IMR-90 (cell line): ENCODE data around the gene MPV17. TPM values are rescaled to one million over a fixed set of nuclear protein-coding genes. Genes with fewer than 3 reads are reported as not detected.

Experiments
- ATAC-seq: fragments of 200-7000 bp; cut with Tn5 transposase; 2 replicates; pipeline ENCODE4 v1.9.1; 2020; ENCODE audit warnings: low read depth, mild to moderate bottlenecking, moderate library complexity
- BruUV-seq: library from RNA; stranded (reverse); fragments of 400-500 nt; replicated peaks from 2 replicates; lab custom pipeline; 2021; lab: Mats Ljungman, UMichigan
- CTCF ChIA-PET: fragments of 300-600 bp; formaldehyde crosslinking; extraction: SDS; loops from one replicate; lab custom pipeline; 2021; ENCODE audit warnings: antibody characterized with exemption; lab: Yijun Ruan, JAX
- POLR2A ChIA-PET: fragments of 300-600 bp; sonication (Branson Sonifier 250); formaldehyde crosslinking; loops from one replicate; lab custom pipeline; 2022; ENCODE audit warnings: antibody characterized with exemption; ENCODE audit not compliant: unreplicated experiment; lab: Charles Lee
- DNase-seq: peaks from one replicate; pipeline ENCODE4 v3.0.0; 2013
- H2AFZ ChIP-seq: replicated peaks from 2 replicates; pipeline ENCODE3; 2013; ENCODE audit warnings: low read length, mild to moderate bottlenecking; ENCODE audit not compliant: poor library complexity
- H2AK5ac ChIP-seq: 2 replicates; pipeline ENCODE4 v1.6.1; 2013; ENCODE audit warnings: low read depth, low read length, inconsistent platforms
- H2AK9ac ChIP-seq: replicated peaks from 2 replicates; pipeline ENCODE3; 2013; ENCODE audit warnings: mild to moderate bottlenecking, low read depth, low read length, moderate library complexity; ENCODE audit not compliant: poor library complexity
- H2BK120ac ChIP-seq: 2 replicates; pipeline ENCODE4 v1.6.1; 2013; ENCODE audit warnings: low read depth, low read length, inconsistent platforms
- H2BK15ac ChIP-seq: 3 replicates; pipeline ENCODE4 v1.6.1; 2013; ENCODE audit warnings: low read depth, low read length, inconsistent platforms
- H2BK20ac ChIP-seq: 2 replicates; pipeline ENCODE4 v1.6.1; 2013; ENCODE audit warnings: low read depth, mild to moderate bottlenecking, inconsistent platforms, low read length, moderate library complexity
- H2BK5ac ChIP-seq: 2 replicates; pipeline ENCODE4 v1.6.1; 2013; ENCODE audit warnings: mild to moderate bottlenecking, low read depth, low read length, inconsistent platforms; ENCODE audit not compliant: poor library complexity, severe bottlenecking
- H3K14ac ChIP-seq: replicated peaks from 2 replicates; pipeline ENCODE4 v1.6.1; 2013; ENCODE audit warnings: low read depth, low read length, inconsistent platforms
- H3K18ac ChIP-seq: 2 replicates; pipeline ENCODE4 v1.6.1; 2013; ENCODE audit warnings: low read depth, low read length, control low read depth
- H3K23ac ChIP-seq: 2 replicates; pipeline ENCODE4 v1.6.1; 2013; ENCODE audit warnings: low read depth, low read length, inconsistent platforms
- H3K27ac ChIP-seq: 2 replicates; pipeline ENCODE4 v1.5.1; 2013; ENCODE audit warnings: mild to moderate bottlenecking, control low read depth, low read length; ENCODE audit not compliant: insufficient read depth
- H3K27me3 ChIP-seq: 2 replicates; pipeline ENCODE4 v1.6.1; 2013; ENCODE audit warnings: low read length; ENCODE audit not compliant: control insufficient read depth, insufficient read depth
- H3K36me3 ChIP-seq: 2 replicates; pipeline ENCODE4 v1.6.1; 2013; ENCODE audit warnings: low read length, mixed read lengths; ENCODE audit not compliant: control insufficient read depth, insufficient read depth
- H3K4ac ChIP-seq: 2 replicates; pipeline ENCODE4 v1.6.1; 2013; ENCODE audit warnings: low read depth, low read length, inconsistent platforms
- H3K4me1 ChIP-seq: 2 replicates; pipeline ENCODE4 v1.6.1; 2013; ENCODE audit warnings: low read length, mixed read lengths; ENCODE audit not compliant: control insufficient read depth, insufficient read depth
- H3K4me2 ChIP-seq: 2 replicates; pipeline ENCODE4 v1.6.1; 2013; ENCODE audit warnings: low read depth, mild to moderate bottlenecking, control low read depth, low read length, moderate library complexity
- H3K4me3 ChIP-seq: 2 replicates; pipeline ENCODE4 v1.5.1; 2013; ENCODE audit warnings: low read depth, mild to moderate bottlenecking, control low read depth, low read length, moderate library complexity; ENCODE audit not compliant: insufficient read depth
- H3K56ac ChIP-seq: 2 replicates; pipeline ENCODE4 v1.6.1; 2013; ENCODE audit warnings: low read length, inconsistent platforms; ENCODE audit not compliant: insufficient read depth; ENCODE audit errors: extremely low read depth
- H3K79me1 ChIP-seq, 2 experiments: 2 replicates each; pipeline ENCODE4 v1.6.1; 2013; ENCODE audit warnings: low read length in 2 of 2, inconsistent platforms in 1 of 2, low read depth in 1 of 2
- H3K9ac ChIP-seq: 2 replicates; pipeline ENCODE4 v1.6.1; 2013; ENCODE audit warnings: low read depth, low read length, control low read depth
- H3K9me1 ChIP-seq: 2 replicates; pipeline ENCODE4 v1.6.1; 2013; ENCODE audit warnings: low read length, inconsistent platforms; ENCODE audit not compliant: insufficient read depth
- H3K9me3 ChIP-seq: 2 replicates; pipeline ENCODE4 v1.6.1; 2013; ENCODE audit warnings: low read length; ENCODE audit not compliant: control insufficient read depth, insufficient read depth
- H4K20me1 ChIP-seq: 2 replicates; pipeline ENCODE4 v1.6.1; 2013; ENCODE audit warnings: low read length, inconsistent platforms; ENCODE audit not compliant: insufficient read depth
- H4K5ac ChIP-seq: 2 replicates; pipeline ENCODE4 v1.6.1; 2013; ENCODE audit warnings: mild to moderate bottlenecking, low read depth, low read length, control low read depth
- H4K8ac ChIP-seq, 2 experiments: 2 replicates each; pipeline ENCODE4 v1.6.1; 2013; ENCODE audit warnings: low read depth in 2 of 2, low read length in 2 of 2, control low read depth in 1 of 2, inconsistent platforms in 1 of 2
- H4K91ac ChIP-seq: 2 replicates; pipeline ENCODE4 v1.6.1; 2013; ENCODE audit warnings: low read depth, low read length, inconsistent platforms; ENCODE audit not compliant: insufficient read depth
- BHLHE40 ChIP-seq: fragments of 150-350 bp; IDR thresholded peaks from 2 replicates; pipeline ENCODE4 v1.6.1; 2016; ENCODE audit warnings: mild to moderate bottlenecking, low read depth, low read length
- CEBPB ChIP-seq: IDR thresholded peaks from 2 replicates; pipeline ENCODE4 v1.6.1; 2012; ENCODE audit warnings: low read depth, low read length, improper control_type of control experiment
- CHD1 ChIP-seq: IDR thresholded peaks from 2 replicates; pipeline ENCODE4 v1.6.1; 2012; ENCODE audit warnings: low read depth, low read length, improper control_type of control experiment
- MXI1 ChIP-seq: IDR thresholded peaks from 2 replicates; pipeline ENCODE4 v1.6.1; 2012; ENCODE audit warnings: low read depth, mild to moderate bottlenecking, low read length, moderate library complexity, borderline replicate concordance
- SMC3 ChIP-seq: fragments of 150-350 bp; IDR thresholded peaks from 2 replicates; pipeline ENCODE4 v1.6.1; 2016; ENCODE audit warnings: low read depth, mild to moderate bottlenecking, antibody characterized with exemption, low read length, moderate library complexity
- WGBS, 2 experiments: methylation state at CpG; one replicate each; pipeline versions ENCODE4 v1.1.5 to v1.1.7; 2013; ENCODE audit warnings: missing lambda C conversion rate in 2 of 2; ENCODE audit not compliant: insufficient read length in 1 of 2; ENCODE audit errors: extremely low coverage in 2 of 2; 5-methylcytosine and 5-hydroxymethylcytosine counted together
- dilution Hi-C: fragments of 300-500 bp; cut with HindIII; formaldehyde crosslinking; loops from one replicate; pipeline ENCODE4 v1.14.3; 2018; ENCODE audit warnings: low sequenced_read_pairs; ENCODE audit not compliant: unreplicated experiment
- in situ Hi-C: fragments of 300-500 bp; cut with MboI; formaldehyde crosslinking; loops from 3 replicates; pipeline ENCODE4 v1.14.3; 2019; ENCODE audit warnings: low sequenced_read_pairs, inconsistent platforms, mixed read lengths
- intact Hi-C: fragments of 100-400 bp; cut with micrococcal nuclease; formaldehyde crosslinking; loops from 2 replicates; pipeline ENCODE4 v1.10.0; 2022
- polyA plus RNA-seq, 3 experiments: library from polyadenylated mRNA; depleted of rRNA; stranded (reverse); fragments of >200 nt; gene quantifications; 2 replicates each; pipeline ENCODE4 v1.2.3, GENCODE V29; 2012; ENCODE audit warnings: low replicate concordance in 1 of 3
- total RNA-seq: library from RNA; depleted of rRNA; stranded (reverse); fragments of >200 nt; gene quantifications from 2 replicates; pipeline ENCODE4 v1.2.3, GENCODE V29; 2012
- TF ChIP-seq, protein P1 (sequence below): fragments of 150-350 bp; IDR thresholded peaks from 2 replicates; pipeline ENCODE4 v1.6.1; 2016; ENCODE audit warnings: low read depth, mild to moderate bottlenecking, low read length, moderate library complexity, borderline replicate concordance
- TF ChIP-seq, protein P2 (sequence below): fragments of 150-350 bp; IDR thresholded peaks from 2 replicates; pipeline ENCODE4 v1.6.1; 2017; ENCODE audit warnings: mild to moderate bottlenecking, antibody characterized with exemption, low read length, low read depth

The MPV17 gene
- total and polyA plus RNA-seq, 2 of the 4 experiments (the other 2 are of a cell fraction), result 70.4 to 160 TPM

DNA sequence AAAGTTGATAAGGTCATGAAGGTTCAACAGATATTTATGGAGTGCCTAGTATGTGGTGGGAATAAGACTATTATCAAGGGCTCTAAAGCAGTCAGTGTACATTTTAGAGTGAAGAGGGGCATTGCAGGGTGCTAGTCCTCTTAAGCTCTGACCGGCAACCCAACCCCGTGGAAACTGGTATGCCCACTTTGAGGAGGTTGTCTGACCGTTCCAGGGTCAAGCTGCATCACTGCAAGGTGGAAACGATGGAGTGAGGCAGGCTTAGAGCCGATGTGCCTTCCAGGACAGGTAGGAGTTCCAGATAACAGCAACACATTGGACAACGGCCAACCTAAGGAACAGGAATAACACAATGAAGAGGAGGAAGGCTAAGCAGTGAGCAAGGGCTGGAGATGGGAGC lies 13.2 kb downstream of the MPV17 start:
- no peak for ATAC-seq
- BruUV-seq, result no TSS peak
- POLR2A ChIA-PET, result no interaction called here

More for the DNA sequence above, 13.2 kb downstream of the MPV17 start:
- Histone ChIP-seq H2BK20ac (no peak overlapping the region), H3K9ac (no peak overlapping the region), H3K27me3 (peaks cover 39% of the 10 kb centered on the region), H2AFZ (no peak overlapping the region), H3K79me1 (no peaks in the 10 kb centered on the region), H4K8ac (no peak overlapping the region), H3K23ac (no peak overlapping the region), H3K18ac (no peak overlapping the region), H4K5ac (no peak overlapping the region), H4K91ac (no peak overlapping the region), H3K27ac (no peak overlapping the region), H2AK9ac (no peak overlapping the region), H3K4me3 (no peak overlapping the region), H3K14ac (no peak overlapping the region), H3K4me2 (no peak overlapping the region), H3K9me3 (no peaks in the 10 kb centered on the region; the same call in 1 of the 2 replicates), H3K56ac (no peak overlapping the region), H3K4me1 (no peaks in the 10 kb centered on the region; the same call in 1 of the 2 replicates), H3K36me3 (peaks cover 14% of the 10 kb centered on the region), H3K4ac (no peak overlapping the region), H4K20me1 (peaks cover 10% of the 10 kb centered on the region), H2BK120ac (no peak overlapping the region), H2BK5ac (no peak overlapping the region), H2BK15ac (no peak overlapping the region), H3K9me1 (no peaks in the 10 kb centered on the region; the same call in 1 of the 2 replicates), H2AK5ac (no peak overlapping the region)
- 93% methylated on average over 6 of the region's 6 CpGs; no CpG with 5 or more reads in 1 of the 2 experiments for WGBS, 2 experiments
- dilution Hi-C loops, result no loop called here
- TF ChIP-seq CEBPB (no peak), SMC3 (no peak), BHLHE40 (no peak), CHD1 (no peak), MXI1 (no peak)
- TF ChIP-seq, protein P1, sequence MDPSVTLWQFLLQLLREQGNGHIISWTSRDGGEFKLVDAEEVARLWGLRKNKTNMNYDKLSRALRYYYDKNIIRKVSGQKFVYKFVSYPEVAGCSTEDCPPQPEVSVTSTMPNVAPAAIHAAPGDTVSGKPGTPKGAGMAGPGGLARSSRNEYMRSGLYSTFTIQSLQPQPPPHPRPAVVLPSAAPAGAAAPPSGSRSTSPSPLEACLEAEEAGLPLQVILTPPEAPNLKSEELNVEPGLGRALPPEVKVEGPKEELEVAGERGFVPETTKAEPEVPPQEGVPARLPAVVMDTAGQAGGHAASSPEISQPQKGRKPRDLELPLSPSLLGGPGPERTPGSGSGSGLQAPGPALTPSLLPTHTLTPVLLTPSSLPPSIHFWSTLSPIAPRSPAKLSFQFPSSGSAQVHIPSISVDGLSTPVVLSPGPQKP, result no peak
- TF ChIP-seq, protein P2, sequence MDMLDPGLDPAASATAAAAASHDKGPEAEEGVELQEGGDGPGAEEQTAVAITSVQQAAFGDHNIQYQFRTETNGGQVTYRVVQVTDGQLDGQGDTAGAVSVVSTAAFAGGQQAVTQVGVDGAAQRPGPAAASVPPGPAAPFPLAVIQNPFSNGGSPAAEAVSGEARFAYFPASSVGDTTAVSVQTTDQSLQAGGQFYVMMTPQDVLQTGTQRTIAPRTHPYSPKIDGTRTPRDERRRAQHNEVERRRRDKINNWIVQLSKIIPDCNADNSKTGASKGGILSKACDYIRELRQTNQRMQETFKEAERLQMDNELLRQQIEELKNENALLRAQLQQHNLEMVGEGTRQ, result no peak
- CTCF ChIA-PET, result no interaction called here
- no peak for DNase-seq
- intact Hi-C loops, result no loop called here
- in situ Hi-C loops, result no loop called here
